Measurements from ENCODE around the gene BHLHA9.
"Not testable (repeated sequence)": the region's sequence is repeated elsewhere in the genome, so short reads cannot be mapped to it uniquely, and the experiment has no call there.

BHLHA9 gene

DNA sequence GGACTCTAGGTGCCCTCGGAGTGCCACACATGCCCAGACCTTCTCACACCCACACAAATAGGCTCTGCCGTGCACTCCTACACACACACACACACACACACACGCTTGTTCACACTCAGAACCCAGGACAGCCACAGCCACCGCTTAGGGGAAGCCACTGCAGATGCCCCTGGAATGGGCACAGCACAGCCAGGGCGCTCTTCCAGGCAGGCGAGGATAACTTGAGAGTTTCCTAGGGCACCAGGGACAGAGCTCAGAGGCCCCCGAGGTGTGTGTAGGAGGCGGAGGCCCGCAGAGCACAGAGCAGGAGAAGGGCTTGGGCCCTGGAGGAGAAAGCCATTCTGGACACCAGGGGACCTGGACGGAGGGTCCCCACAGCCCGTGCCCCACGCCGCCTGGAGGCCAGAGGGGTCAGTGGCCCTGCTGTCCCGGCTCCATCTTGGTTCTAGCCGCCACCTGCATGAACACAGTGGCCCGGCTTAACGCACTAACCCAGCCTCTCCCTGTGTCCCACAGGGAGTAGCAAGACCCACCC lies 30.2 kb downstream of the BHLHA9 start:
- DNase-seq (ENCODE audit: low spot score): no peak

DNA sequence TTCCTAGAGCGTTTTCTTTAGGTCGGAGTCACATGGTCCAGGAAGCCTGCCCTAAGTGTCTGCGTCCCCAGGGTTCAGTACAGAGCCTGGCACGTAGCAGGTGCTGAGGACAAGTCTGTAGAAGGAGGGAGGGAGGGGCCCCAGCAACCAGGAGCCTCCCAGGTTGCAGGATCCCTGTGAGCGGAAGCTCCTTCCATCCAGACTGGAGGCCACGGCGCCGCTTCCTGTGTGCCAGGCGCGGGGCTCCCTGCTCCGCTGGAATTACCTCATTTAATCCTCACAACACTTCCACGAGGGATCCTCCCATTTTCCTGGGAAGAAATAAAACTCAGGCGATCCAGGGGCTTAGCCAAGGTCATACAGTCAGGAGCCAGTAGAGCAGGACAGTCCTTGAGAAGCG lies 31.3 kb downstream of the BHLHA9 start:
- no peak for DNase-seq (ENCODE audit: low spot score)

DNA sequence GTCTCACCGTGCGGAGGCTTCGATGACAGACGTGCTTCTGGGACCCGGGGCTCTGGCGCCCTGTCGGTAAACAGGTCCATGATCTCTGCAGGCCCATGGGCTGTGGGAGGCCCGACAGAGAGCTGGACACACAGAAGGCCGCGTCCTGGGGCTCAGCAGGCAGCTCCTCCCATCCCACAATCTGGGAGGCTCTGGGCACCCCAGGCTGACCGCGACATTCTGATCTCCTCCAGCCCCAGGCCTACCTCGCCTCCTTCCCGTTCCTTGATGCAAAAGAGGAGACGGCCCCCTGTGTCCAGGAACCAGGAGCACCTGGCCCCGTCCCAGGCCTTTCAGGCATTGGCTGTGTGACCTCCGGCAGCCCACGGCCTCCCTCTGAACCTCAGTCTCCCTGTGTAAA lies 32.5 kb downstream of the BHLHA9 start:
- no peak for DNase-seq (ENCODE audit: low spot score)

DNA sequence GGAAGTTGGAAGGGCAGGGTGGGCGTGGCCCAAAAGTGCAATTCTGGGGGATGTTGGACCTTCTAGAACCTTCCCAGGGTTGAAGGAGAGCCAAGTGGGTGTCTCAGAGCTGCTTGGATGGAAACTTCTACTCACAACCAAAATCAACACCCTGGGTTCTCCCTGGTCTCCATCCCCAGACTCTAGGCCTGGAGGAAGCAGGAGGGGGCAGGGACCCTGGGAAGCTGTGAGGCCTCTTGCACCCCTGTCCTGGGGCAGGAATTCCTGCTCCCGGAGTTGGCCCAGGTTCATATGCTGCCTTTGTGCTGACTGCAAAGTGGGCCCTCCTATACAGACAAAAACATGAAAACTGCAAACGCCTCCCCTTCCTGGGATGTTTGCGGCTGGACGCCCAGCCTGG lies 34.3 kb downstream of the BHLHA9 start:
- DNase-seq (ENCODE audit: low spot score): no peak

DNA sequence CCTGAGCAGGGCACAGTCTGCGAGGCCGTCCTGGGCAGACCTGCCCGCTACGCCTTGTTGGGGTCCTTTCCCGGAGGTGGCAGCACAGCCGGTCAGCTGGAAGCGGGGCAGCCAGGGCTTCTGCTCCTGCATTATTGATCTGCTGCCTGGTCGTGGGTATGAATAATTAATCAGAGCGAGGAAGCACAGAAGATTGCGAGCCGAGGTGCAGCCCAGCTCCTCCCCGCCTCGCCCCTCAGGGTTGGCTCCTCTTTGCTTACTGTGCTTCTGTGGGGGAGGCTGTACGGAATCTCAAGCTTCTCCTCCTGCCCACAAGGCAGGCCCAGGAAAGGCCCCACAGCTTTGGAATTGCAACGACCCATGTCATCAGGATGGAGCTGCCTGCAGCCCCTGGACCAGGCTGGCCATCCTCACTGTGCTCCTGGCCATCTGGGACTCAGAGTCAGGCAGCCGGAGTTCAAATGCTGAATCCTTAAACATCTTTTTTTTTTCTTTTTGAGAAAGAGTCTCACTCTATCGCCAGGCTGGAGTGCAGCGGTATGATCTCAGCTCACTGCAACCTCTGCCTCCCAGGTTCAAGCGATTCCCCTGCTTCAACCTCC lies 34.8 kb downstream of the BHLHA9 start:
- DNase-seq (ENCODE audit: low spot score): no peak

DNA sequence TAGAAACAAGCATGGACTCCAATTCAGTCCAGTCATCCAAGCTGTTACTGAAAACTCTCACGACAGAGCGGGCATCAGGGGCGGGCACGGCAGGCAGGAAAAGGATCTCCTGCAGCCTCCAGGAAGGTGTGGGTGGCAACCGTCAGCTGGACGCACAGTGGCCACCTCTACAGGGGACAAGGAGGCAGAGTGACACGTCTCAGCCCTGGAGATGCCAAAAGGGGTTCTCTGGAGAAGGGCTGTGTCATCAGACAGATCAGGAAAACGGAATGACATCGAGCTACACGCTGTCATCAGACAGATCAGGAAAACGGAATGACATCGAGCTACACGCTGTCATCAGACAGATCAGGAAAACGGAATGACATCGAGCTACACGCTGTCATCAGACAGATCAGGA lies 37.6 kb downstream of the BHLHA9 start:
- not testable (repeated sequence) for DNase-seq (ENCODE audit: low spot score)

DNA sequence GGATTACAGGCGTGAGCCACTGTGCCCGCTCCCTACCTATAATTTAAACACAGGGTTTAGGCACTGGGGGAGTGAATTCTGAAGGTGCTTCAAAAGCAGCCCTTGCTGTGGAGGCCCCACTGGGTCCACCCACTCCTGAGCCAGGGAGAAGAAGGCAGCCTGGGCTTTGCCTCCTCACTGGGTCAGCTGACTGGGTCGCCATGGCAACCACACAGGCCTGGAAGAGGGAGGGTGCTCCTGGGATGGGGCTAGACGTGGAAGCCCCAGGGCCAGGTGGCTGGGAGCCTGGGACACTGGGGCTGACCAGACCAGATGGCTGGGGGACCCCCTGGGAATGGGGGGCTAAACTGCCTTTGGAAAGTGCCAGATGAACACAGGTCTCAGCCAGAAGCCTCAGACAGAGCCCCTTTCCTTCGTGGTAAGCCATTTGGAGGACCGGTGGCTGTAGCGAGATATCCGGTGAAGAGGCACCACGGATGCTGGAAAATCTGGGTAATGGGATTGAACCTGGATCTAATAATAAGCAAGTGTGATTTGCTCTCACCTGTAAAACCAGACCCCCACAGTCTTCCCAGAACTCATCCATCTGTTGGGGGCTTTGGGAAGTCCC lies 42.1 kb downstream of the BHLHA9 start:
- DNase-seq (ENCODE audit: low spot score): no peak

DNA sequence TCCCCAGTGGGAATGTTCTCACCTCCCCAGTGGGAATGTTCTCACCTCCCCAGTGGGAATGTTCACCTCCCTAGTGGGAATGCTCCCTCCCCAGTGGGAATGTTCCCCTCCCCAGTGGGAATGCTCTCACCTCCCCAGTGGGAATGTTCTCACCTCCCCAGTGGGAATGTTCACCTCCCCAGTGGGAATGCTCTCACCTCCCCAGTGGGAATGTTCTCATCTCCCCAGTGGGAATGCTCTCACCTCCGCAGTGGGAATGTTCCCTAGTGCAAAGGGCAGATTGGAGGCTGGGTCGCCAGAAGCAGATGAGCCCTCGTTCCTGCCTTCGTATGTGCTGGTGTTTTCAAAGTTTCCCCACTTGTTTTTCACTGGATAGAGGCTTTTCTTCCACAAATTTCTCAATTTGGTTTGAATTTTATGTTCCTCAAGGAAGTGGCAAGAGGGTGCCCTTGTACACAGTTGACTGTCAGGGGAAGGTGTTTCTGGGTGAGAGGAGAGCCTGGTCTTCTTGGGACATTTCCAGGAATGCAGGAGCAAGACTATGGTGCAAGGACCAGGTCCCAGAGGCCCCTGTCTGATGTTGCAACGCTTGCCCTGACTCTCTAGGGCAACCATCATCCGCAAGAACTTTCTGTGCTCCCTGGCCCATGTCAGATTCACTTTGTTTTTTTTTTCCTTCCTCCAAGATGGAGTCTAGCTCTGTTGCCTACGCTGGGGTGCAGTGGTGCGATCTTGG lies 43.2 kb downstream of the BHLHA9 start:
- DNase-seq (ENCODE audit: low spot score): no peak

DNA sequence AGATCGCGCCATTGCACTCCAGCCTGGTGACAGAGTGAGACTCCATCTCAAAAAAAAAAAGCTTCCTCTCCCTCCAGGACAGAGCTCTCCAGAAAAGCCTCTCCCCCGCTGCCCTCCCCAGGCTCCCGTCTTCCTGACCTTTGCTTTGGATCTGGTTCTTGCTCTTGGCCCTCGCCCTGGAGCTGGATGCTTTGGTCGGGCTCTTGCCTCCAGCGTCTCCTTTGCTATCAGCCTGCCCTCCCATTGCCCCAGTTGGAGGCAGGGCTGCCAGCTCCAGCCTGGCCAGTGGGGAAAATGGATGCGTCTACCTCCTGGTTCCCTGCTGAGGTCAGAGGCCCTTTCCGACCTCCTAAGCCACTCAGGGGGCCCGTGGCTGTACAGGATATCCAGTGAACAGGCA lies 45.2 kb downstream of the BHLHA9 start:
- no peak for DNase-seq (ENCODE audit: low spot score)

DNA sequence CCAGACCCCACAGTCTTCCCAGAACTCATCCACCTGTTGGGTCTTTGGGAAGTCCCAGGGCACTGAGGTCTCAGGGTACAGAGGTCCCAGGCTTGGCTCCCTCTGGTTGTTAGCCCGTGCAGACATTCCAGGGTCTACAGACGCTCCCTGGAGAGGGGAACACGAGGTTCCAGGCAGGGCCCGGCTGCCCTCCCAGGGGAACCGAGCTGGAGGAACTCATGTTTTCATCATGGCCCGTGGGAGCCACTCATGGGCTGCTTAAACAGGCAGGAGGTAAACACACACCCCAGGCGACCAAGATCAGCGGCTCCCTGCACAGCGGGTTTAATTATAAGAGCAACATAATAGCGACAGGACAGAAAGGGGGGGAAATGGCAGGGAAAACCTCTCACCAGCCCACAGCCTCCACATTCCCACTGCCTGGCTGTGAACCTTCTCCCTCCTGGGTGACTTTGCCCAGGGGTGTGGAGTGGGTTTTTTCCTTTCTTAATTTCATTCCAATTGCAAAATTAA lies 45.7 kb downstream of the BHLHA9 start:
- no peak for DNase-seq (ENCODE audit: low spot score)
